GM10248 (cell line): ENCODE data around the gene IFT25.

Experiments used
- CTCF ChIA-PET: fragments of 300-600 bp; sonication (Branson Sonifier 250); formaldehyde crosslinking; extraction: SDS; loops from one replicate; lab custom pipeline; 2021; ENCODE audit warnings: antibody characterized with exemption; lab: Yijun Ruan, JAX
- POLR2A ChIA-PET: fragments of 350-650 bp; sonication (Branson Sonifier 250); formaldehyde crosslinking; extraction: SDS; loops from one replicate; lab custom pipeline; 2020; ENCODE audit warnings: antibody characterized with exemption; lab: Yijun Ruan, JAX
- DNase-seq: peaks from one replicate; pipeline ENCODE4 v3.0.0; 2012; ENCODE audit errors: extremely low spot score
- CTCF ChIP-seq: IDR thresholded peaks from 2 replicates; pipeline ENCODE4 v1.5.1; 2012; ENCODE audit warnings: mild to moderate bottlenecking, low read depth; ENCODE audit errors: extremely low read depth, missing control alignments, control extremely low read depth

IFT25 gene

GRCh38 chr1:53959664-53960250 lies 14.3 kb upstream of the IFT25 start:
- peak; percentile 55 for TF ChIP-seq CTCF
- peak; percentile 42 for DNase-seq
- CTCF ChIA-PET, result interaction anchor here (0.7 to 7.0 kb wide), 43 partner anchors 8 to 802 kb away, joined by 3 to 129 read pairs (median 5); partner anchors contain the start of genes IFT25, LRRC42, NDC1 and YIPF1
- POLR2A ChIA-PET, result no interaction called here

- no peak for DNase-seq
- ChIA-PET CTCF (interaction anchor here (1.1 to 7.0 kb wide), 5 partner anchors 9 to 97 kb away, joined by 4 to 129 read pairs (median 16); no protein-coding TSS in a partner anchor), POLR2A (no interaction called here)
- TF ChIP-seq CTCF, result no peak
Observed at GRCh38 chr1:53957194-53957818, 11.8 kb upstream of the IFT25 start.

- DNase-seq, result no peak
- ChIA-PET CTCF (interaction anchor here (0.7 to 1.9 kb wide), 10 partner anchors 8 to 125 kb away, joined by 3 to 16 read pairs (median 4); partner anchors contain the start of genes IFT25 and LRRC42), POLR2A (interaction anchor here (1.3 kb wide), 1 partner anchor 11 kb away, joined by 3 read pairs; the partner anchor contains the start of gene IFT25)
- TF ChIP-seq CTCF, result no peak
Observed at GRCh38 chr1:53956308-53957168, 11.0 kb upstream of the IFT25 start.

- no peak for DNase-seq
- TF ChIP-seq CTCF, result no peak
- ChIA-PET POLR2A (no interaction called here), CTCF (interaction anchor here (1.2 to 3.7 kb wide), 5 partner anchors 12 to 99 kb away, joined by 3 to 16 read pairs (median 4); partner anchors contain the start of genes TCEANC2 and TMEM59)
Observed at GRCh38 chr1:53954128-53954527, 8.6 kb upstream of the IFT25 start.

GRCh38 chr1:53951697-53952096 lies 6.2 kb upstream of the IFT25 start:
- POLR2A ChIA-PET, result no interaction called here

More at GRCh38 chr1:53951697-53952096, 6.2 kb upstream of the IFT25 start:
- no peak for DNase-seq
- no peak for TF ChIP-seq CTCF
- CTCF ChIA-PET, result interaction anchor here (0.8 to 6.0 kb wide), 5 partner anchors 8 to 89 kb away, joined by 3 to 85 read pairs (median 8); no protein-coding TSS in a partner anchor
